Measurements from ENCODE around the gene EBF3. TPM values are rescaled to one million over a fixed set of nuclear protein-coding genes. Genes with fewer than 3 reads are reported as not detected.

The EBF3 gene
- total and polyA plus RNA-seq, 2 donors (not counting 3 experiments of a cell fraction or from before 2014, with no cell fraction given): 0.92 to 2.7 TPM

GRCh38 chr10:129922598-129923123 is 41.4 kb downstream of the EBF3 start:
- Histone ChIP-seq H3K4me1 (ENCODE audit: control insufficient read depth, extremely low read depth, insufficient read depth, low read length) (no peaks in the 10 kb centered on the region), H3K27me3 (ENCODE audit: control insufficient read depth in 2 of 2, insufficient read depth in 2 of 2, low read length in 2 of 2) (no peaks in the 10 kb centered on the region), H3K9me3 (replicated peaks; ENCODE audit: control insufficient read depth, insufficient read depth, low read length) (no peaks in the 10 kb centered on the region), H3K4me2 (ENCODE audit: insufficient read depth, low read length) (no peak overlapping the region), H3K9me1 (replicated peaks; ENCODE audit: control insufficient read depth, extremely low read depth, insufficient read depth, low read length) (no peaks in the 10 kb centered on the region), H3K4me3 (replicated peaks in 1 of 3; ENCODE audit: insufficient read depth in 1 of 3, low read depth in 1 of 3, low read length in 3 of 3) (no peak overlapping the region), H3K27ac (ENCODE audit: insufficient read depth, low read depth, low read length) (no peak overlapping the region), H3K79me2 (ENCODE audit: control insufficient read depth, insufficient read depth, low read length) (no peaks in the 10 kb centered on the region), H4K20me1 (replicated peaks; ENCODE audit: control insufficient read depth, extremely low read depth, insufficient read depth, low read length) (no peaks in the 10 kb centered on the region), H3K36me3 (ENCODE audit: control insufficient read depth in 2 of 2, extremely low read depth in 1 of 2, insufficient read depth in 2 of 2, low read length in 2 of 2) (no peaks in the 10 kb centered on the region), H2AFZ (ENCODE audit: low read depth, low read length) (no peak overlapping the region), H3K9ac (replicated peaks; ENCODE audit: extremely low read depth, insufficient read depth, low read length) (no peak overlapping the region)
- dilution Hi-C loops (cut with MboI; ENCODE audit: extremely low pct_ligation_motif_present, low sequenced_read_pairs) (no loop called here), intact Hi-C loops (cut with micrococcal nuclease) (no loop called here)
- TF ChIP-seq POLR2A (IDR thresholded peaks at IDR 0.05; ENCODE audit: low read depth, low read length) (no peak), MAX (IDR thresholded peaks at IDR 0.05; ENCODE audit: insufficient read depth, insufficient read length) (no peak)
- ChIA-PET CTCF (no interaction called here), POLR2A (no interaction called here)
- BruUV-seq (replicated peaks): no TSS peak
- FAIRE-seq (no peak), DNase-seq (ENCODE audit: low read depth, low spot score) (no peak)

GRCh38 chr10:129921801-129922597 is 42.1 kb downstream of the EBF3 start:
- Histone ChIP-seq H3K9ac (replicated peaks; ENCODE audit: extremely low read depth, insufficient read depth, low read length) (no peak overlapping the region), H4K20me1 (replicated peaks; ENCODE audit: control insufficient read depth, extremely low read depth, insufficient read depth, low read length) (no peaks in the 10 kb centered on the region), H3K9me3 (replicated peaks; ENCODE audit: control insufficient read depth, insufficient read depth, low read length) (no peaks in the 10 kb centered on the region), H3K27ac (ENCODE audit: insufficient read depth, low read depth, low read length) (no peak overlapping the region), H3K4me3 (replicated peaks in 1 of 3; ENCODE audit: insufficient read depth in 1 of 3, low read depth in 1 of 3, low read length in 3 of 3) (no peak overlapping the region), H3K4me2 (ENCODE audit: insufficient read depth, low read length) (no peak overlapping the region), H2AFZ (ENCODE audit: low read depth, low read length) (no peak overlapping the region), H3K9me1 (replicated peaks; ENCODE audit: control insufficient read depth, extremely low read depth, insufficient read depth, low read length) (no peaks in the 10 kb centered on the region), H3K79me2 (ENCODE audit: control insufficient read depth, insufficient read depth, low read length) (no peaks in the 10 kb centered on the region), H3K36me3 (ENCODE audit: control insufficient read depth in 2 of 2, extremely low read depth in 1 of 2, insufficient read depth in 2 of 2, low read length in 2 of 2) (no peaks in the 10 kb centered on the region), H3K4me1 (ENCODE audit: control insufficient read depth, extremely low read depth, insufficient read depth, low read length) (no peaks in the 10 kb centered on the region), H3K27me3 (ENCODE audit: control insufficient read depth in 2 of 2, insufficient read depth in 2 of 2, low read length in 2 of 2) (no peaks in the 10 kb centered on the region)
- DNase-seq (ENCODE audit: low read depth, low spot score) (no peak), FAIRE-seq (no peak)
- CTCF ChIA-PET: no interaction called here
- intact Hi-C loops (cut with micrococcal nuclease): no loop called here
- TF ChIP-seq POLR2A (IDR thresholded peaks at IDR 0.05; ENCODE audit: low read depth, low read length) (no peak), POLR2AphosphoS5 (IDR thresholded peaks at IDR 0.05; ENCODE audit: insufficient read depth, low read depth, low read length) (no peak), EZH2 (IDR thresholded peaks at IDR 0.05; ENCODE audit: borderline replicate concordance, low read depth, low read length, severe bottlenecking) (no peak), MYC (IDR thresholded peaks at IDR 0.05; ENCODE audit: low read depth, low read length) (no peak), CTCF (IDR thresholded peaks at IDR 0.05; ENCODE audit: extremely low read depth in 1 of 2, insufficient read depth in 1 of 2, low read depth in 1 of 2, low read length in 2 of 2) (no peak)
- BruUV-seq (replicated peaks): no TSS peak
- dilution Hi-C loops (cut with MboI; ENCODE audit: extremely low pct_ligation_motif_present, low sequenced_read_pairs): no loop called here
- POLR2A ChIA-PET: no interaction called here
